Trophoblast cell (in vitro differentiated cells and primary cell): ENCODE results near the gene OVCA2.
A peak's percentile ranks its signal among the peaks of the same experiment; 100 is the strongest.

Experiments used
- DNase-seq, 2 donors: peaks; one replicate each; pipeline ENCODE4 v3.0.0-alpha.2; 2016
- H2AFZ ChIP-seq: 2 replicates; pipeline ENCODE4 v1.6.1; 2013; ENCODE audit warnings: low read length, moderate library complexity, mild to moderate bottlenecking; ENCODE audit not compliant: insufficient read depth, poor library complexity
- H2AK5ac ChIP-seq: 2 replicates; pipeline ENCODE4 v1.6.1; 2013; ENCODE audit warnings: mild to moderate bottlenecking, low read length
- H2BK120ac ChIP-seq: 2 replicates; pipeline ENCODE4 v1.6.1; 2013; ENCODE audit warnings: low read length, mild to moderate bottlenecking, moderate library complexity; ENCODE audit not compliant: insufficient read depth, poor library complexity
- H2BK12ac ChIP-seq: 2 replicates; pipeline ENCODE4 v1.6.1; 2013; ENCODE audit warnings: mild to moderate bottlenecking, low read length, moderate library complexity
- H2BK5ac ChIP-seq: 2 replicates; pipeline ENCODE4 v1.6.1; 2013; ENCODE audit warnings: low read length, low read depth, moderate library complexity, mild to moderate bottlenecking; ENCODE audit not compliant: poor library complexity
- H3K14ac ChIP-seq: 2 replicates; pipeline ENCODE4 v1.6.1; 2013; ENCODE audit warnings: mild to moderate bottlenecking, low read length
- H3K18ac ChIP-seq: 2 replicates; pipeline ENCODE4 v1.6.1; 2013; ENCODE audit warnings: mild to moderate bottlenecking, low read length
- H3K23ac ChIP-seq: 2 replicates; pipeline ENCODE4 v1.6.1; 2013; ENCODE audit warnings: low read length
- H3K27ac ChIP-seq: 2 replicates; pipeline ENCODE4 v1.5.1; 2013; ENCODE audit warnings: low read depth, mild to moderate bottlenecking, inconsistent platforms, low read length, moderate library complexity
- H3K27me3 ChIP-seq: 2 replicates; pipeline ENCODE4 v1.6.1; 2013; ENCODE audit warnings: inconsistent platforms, mild to moderate bottlenecking, low read length, moderate library complexity; ENCODE audit not compliant: insufficient read depth
- H3K36me3 ChIP-seq, 2 experiments: 1 replicate in 1 of 2; 2 replicates in 1 of 2; pipeline ENCODE4 v1.6.1; 2013; ENCODE audit warnings: low read length in 2 of 2, mild to moderate bottlenecking in 2 of 2, moderate library complexity in 1 of 2; ENCODE audit not compliant: insufficient read depth in 2 of 2, control insufficient read depth in 1 of 2
- H3K4ac ChIP-seq: 2 replicates; pipeline ENCODE4 v1.6.1; 2013; ENCODE audit warnings: low read depth, mild to moderate bottlenecking, low read length, moderate library complexity
- H3K4me1 ChIP-seq, 2 experiments: 1 replicate in 1 of 2; 2 replicates in 1 of 2; pipeline ENCODE4 v1.6.1; 2013; ENCODE audit warnings: low read length in 2 of 2, mild to moderate bottlenecking in 2 of 2, moderate library complexity in 1 of 2; ENCODE audit not compliant: insufficient read depth in 2 of 2, control insufficient read depth in 1 of 2
- H3K4me2 ChIP-seq: 2 replicates; pipeline ENCODE4 v1.6.1; 2013; ENCODE audit warnings: inconsistent platforms, mild to moderate bottlenecking, low read length, moderate library complexity
- H3K4me3 ChIP-seq: 2 replicates; pipeline ENCODE4 v1.5.1; 2013; ENCODE audit warnings: mild to moderate bottlenecking, low read depth, low read length, inconsistent platforms
- H3K79me1 ChIP-seq: one replicate; pipeline ENCODE4 v1.6.1; 2013; ENCODE audit warnings: low read length
- H3K79me2 ChIP-seq: 2 replicates; pipeline ENCODE4 v1.6.1; 2013; ENCODE audit warnings: low read length, mild to moderate bottlenecking; ENCODE audit not compliant: control insufficient read depth, insufficient read depth, poor library complexity
- H3K9ac ChIP-seq: 2 replicates; pipeline ENCODE4 v1.6.1; 2013; ENCODE audit warnings: mild to moderate bottlenecking, low read length
- H3K9me3 ChIP-seq: 2 replicates; pipeline ENCODE4 v1.6.1; 2013; ENCODE audit warnings: low read depth, mild to moderate bottlenecking, control low read depth, inconsistent platforms, low read length; ENCODE audit not compliant: insufficient read depth
- H4K12ac ChIP-seq: 2 replicates; pipeline ENCODE4 v1.6.1; 2013; ENCODE audit warnings: low read depth, mild to moderate bottlenecking, low read length, moderate library complexity
- H4K8ac ChIP-seq: 2 replicates; pipeline ENCODE4 v1.6.1; 2013; ENCODE audit warnings: low read depth, mild to moderate bottlenecking, low read length, moderate library complexity
- H4K91ac ChIP-seq: one replicate; pipeline ENCODE4 v1.6.1; 2013; ENCODE audit warnings: low read depth, mild to moderate bottlenecking, low read length, moderate library complexity
- WGBS: extraction: QIAGEN DNeasy Blood & Tissue Kit; methylation state at CpG from one replicate; pipeline ENCODE4 v1.1.7; 2013; ENCODE audit warnings: missing lambda C conversion rate; ENCODE audit not compliant: insufficient read length, insufficient coverage; ENCODE audit errors: extremely low coverage; 5-methylcytosine and 5-hydroxymethylcytosine counted together

OVCA2 gene

GRCh38 chr17:2040219-2040827 lies 1.5 kb upstream of the OVCA2 start:
- Histone ChIP-seq H3K4me3 (no peak overlapping the region), H3K79me1 (peaks cover 11% of the 10 kb centered on the region), H3K4me1 (peaks cover 14 to 19% of the 10 kb centered on the region in 2 experiments), H4K91ac (no peak overlapping the region), H4K12ac (no peak overlapping the region), H3K36me3 (peaks cover 11 to 22% of the 10 kb centered on the region in 2 experiments), H3K9me3 (no peaks in the 10 kb centered on the region), H2AFZ (no peak overlapping the region), H2BK12ac (no peak overlapping the region), H3K4me2 (no peak overlapping the region), H4K8ac (no peak overlapping the region), H3K79me2 (peaks cover 5% of the 10 kb centered on the region), H3K18ac (no peak overlapping the region), H3K27ac (no peak overlapping the region), H2BK120ac (no peak overlapping the region), H3K23ac (no peak overlapping the region), H2BK5ac (no peak overlapping the region), H3K9ac (no peak overlapping the region), H3K14ac (no peak overlapping the region), H3K4ac (no peak overlapping the region), H2AK5ac (no peak overlapping the region), H3K27me3 (no peaks in the 10 kb centered on the region)
- no CpG with 5 or more reads among the region's 7 CpGs for WGBS
- no peak for DNase-seq

DNA sequence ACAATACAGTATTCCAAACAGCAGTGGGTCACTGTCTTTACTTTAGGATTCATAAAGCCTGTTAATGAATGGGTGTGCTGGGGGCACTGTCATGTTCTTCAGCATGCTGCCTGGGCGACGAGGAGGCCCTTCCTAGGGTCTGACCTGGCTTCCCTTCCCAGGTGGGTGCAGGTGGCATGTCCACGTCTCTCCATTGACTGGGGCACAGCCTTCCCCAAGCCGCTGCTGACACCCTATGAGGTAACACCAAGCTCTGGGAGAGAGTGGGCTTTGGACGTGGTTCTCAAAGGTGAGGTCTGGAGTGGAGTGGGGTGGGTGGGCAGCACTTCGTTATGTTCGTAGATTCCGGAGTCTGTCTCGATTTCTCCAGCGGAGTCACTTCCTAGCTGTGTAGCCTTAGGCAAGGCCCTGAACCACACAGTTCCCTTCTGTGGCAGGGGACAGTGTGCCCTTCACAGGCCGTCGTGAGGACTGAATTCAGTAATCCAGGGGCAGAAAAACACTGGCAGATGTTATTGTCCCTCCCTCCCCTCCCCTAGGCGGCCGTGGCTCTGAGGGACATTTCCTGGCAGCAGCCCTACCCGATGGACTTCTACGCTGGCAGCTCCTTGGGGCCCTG lies 771 bp upstream of the OVCA2 start:
- peak overlapping the region; percentile 11 for H2AK5ac ChIP-seq
- H3K27ac ChIP-seq: no peak overlapping the region
- H3K4me2 ChIP-seq: peak overlapping the region; percentile 82
- H4K8ac ChIP-seq: peak overlapping the region; percentile 68
- peak overlapping the region; percentile 88 for H3K4me3 ChIP-seq
- H3K4ac ChIP-seq: no peak overlapping the region
- peak overlapping the region; percentile 68 for H2AFZ ChIP-seq
- H3K23ac ChIP-seq: no peak overlapping the region
- peak overlapping the region; percentile 22 for H4K91ac ChIP-seq
- no peaks in the 10 kb centered on the region for H3K9me3 ChIP-seq
- no peak overlapping the region for H2BK5ac ChIP-seq
- H3K14ac ChIP-seq: peak overlapping the region; percentile 12
- H3K4me1 ChIP-seq: peaks cover 14 to 19% of the 10 kb centered on the region in 2 experiments
- no peak for DNase-seq
- H3K79me1 ChIP-seq: peaks cover 11% of the 10 kb centered on the region
- peaks cover 5% of the 10 kb centered on the region for H3K79me2 ChIP-seq
- H3K9ac ChIP-seq: peak overlapping the region; percentile 11
- H3K36me3 ChIP-seq: peaks cover 11 to 19% of the 10 kb centered on the region in 2 experiments
- no peaks in the 10 kb centered on the region for H3K27me3 ChIP-seq
- no peak overlapping the region for H3K18ac ChIP-seq
- no peak overlapping the region for H2BK12ac ChIP-seq
- WGBS: no CpG with 5 or more reads among the region's 16 CpGs
- H4K12ac ChIP-seq: peak overlapping the region; percentile 9
- H2BK120ac ChIP-seq: no peak overlapping the region

GRCh38 chr17:2042390-2042847 lies 597 bp downstream of the OVCA2 start:
- H2BK5ac ChIP-seq: peak overlapping the region; percentile 71
- H3K4me1 ChIP-seq: peaks cover 14 to 19% of the 10 kb centered on the region in 2 experiments
- H3K9ac ChIP-seq: peak overlapping the region; percentile 84
- no peak for DNase-seq
- no peak overlapping the region for H2BK12ac ChIP-seq
- H3K14ac ChIP-seq: peak overlapping the region; percentile 81
- H3K4me3 ChIP-seq: peak overlapping the region; percentile 73
- no CpG with 5 or more reads among the region's 17 CpGs for WGBS
- H2AFZ ChIP-seq: peak overlapping the region; percentile 77
- peak overlapping the region; percentile 96 for H4K8ac ChIP-seq
- peaks cover 11% of the 10 kb centered on the region for H3K79me1 ChIP-seq
- H3K23ac ChIP-seq: no peak overlapping the region
- peak overlapping the region; percentile 82 for H3K4me2 ChIP-seq
- peak overlapping the region; percentile 14 for H3K27ac ChIP-seq
- peaks cover 5% of the 10 kb centered on the region for H3K79me2 ChIP-seq
- H3K9me3 ChIP-seq: no peaks in the 10 kb centered on the region
- H4K91ac ChIP-seq: peak overlapping the region; percentile 89
- H3K18ac ChIP-seq: peak overlapping the region; percentile 88
- H3K4ac ChIP-seq: peak overlapping the region; percentile 28
- peak overlapping the region; percentile 77 for H2BK120ac ChIP-seq
- no peaks in the 10 kb centered on the region for H3K27me3 ChIP-seq
- H2AK5ac ChIP-seq: peak overlapping the region; percentile 86
- peaks cover 3 to 13% of the 10 kb centered on the region in 2 experiments for H3K36me3 ChIP-seq
- H4K12ac ChIP-seq: peak overlapping the region; percentile 90

DNA sequence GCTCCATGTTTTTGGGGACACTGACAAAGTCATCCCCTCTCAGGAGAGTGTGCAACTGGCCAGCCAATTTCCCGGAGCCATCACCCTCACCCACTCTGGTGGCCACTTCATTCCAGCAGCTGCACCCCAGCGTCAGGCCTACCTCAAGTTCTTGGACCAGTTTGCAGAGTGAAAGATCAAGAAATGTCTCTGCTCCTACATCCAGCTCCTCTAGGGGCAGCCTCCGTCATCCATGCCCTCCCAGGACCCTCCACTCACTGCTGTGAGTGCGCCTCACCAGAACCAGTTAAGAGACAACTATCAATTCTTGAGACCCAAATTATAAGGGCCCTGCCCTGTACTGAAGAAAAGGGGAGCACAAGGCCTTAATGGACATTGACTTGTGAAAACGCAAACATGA lies 1.1 kb downstream of the OVCA2 start:
- Histone ChIP-seq H2BK120ac (no peak overlapping the region), H3K27me3 (no peaks in the 10 kb centered on the region), H3K14ac (no peak overlapping the region), H2BK12ac (no peak overlapping the region), H3K9me3 (no peaks in the 10 kb centered on the region), H4K8ac (no peak overlapping the region), H3K79me1 (peaks cover 11% of the 10 kb centered on the region), H3K27ac (no peak overlapping the region), H2AK5ac (no peak overlapping the region), H4K91ac (peak overlapping the region; percentile 89), H3K36me3 (peaks cover 3 to 13% of the 10 kb centered on the region in 2 experiments), H2AFZ (no peak overlapping the region), H3K23ac (no peak overlapping the region), H3K4me1 (peaks cover 14 to 19% of the 10 kb centered on the region in 2 experiments), H3K9ac (no peak overlapping the region), H4K12ac (no peak overlapping the region), H3K79me2 (peaks cover 5% of the 10 kb centered on the region), H2BK5ac (no peak overlapping the region), H3K18ac (no peak overlapping the region), H3K4me3 (no peak overlapping the region), H3K4ac (no peak overlapping the region), H3K4me2 (peak overlapping the region; percentile 82)
- WGBS: no CpG with 5 or more reads among the region's 5 CpGs
- DNase-seq: no peak
